Measurements from ENCODE around the gene MYH8. TPM values are rescaled to one million over a fixed set of nuclear protein-coding genes. Genes with fewer than 3 reads are reported as not detected.
A peak's percentile ranks its signal among the peaks of the same experiment; 100 is the strongest.

Gene MYH8
- total RNA-seq, 2 donors from 2014 or later: not detected

- no peak for DNase-seq (ENCODE audit: low spot score in 2 of 2)
- Mint-ChIP-seq H3K9me3 (peaks cover 4% of the 10 kb centered on the region in 2 donors), H3K36me3 (no peaks in the 10 kb centered on the region), H3K27ac (no peak overlapping the region)
- ATAC-seq: no peak
These were observed 25.1 kb downstream of the MYH8 start for GRCh38 chr17:10396524-10397163.

GRCh38 chr17:10394201-10394887, 27.4 kb downstream of the MYH8 start:
- DNase-seq (ENCODE audit: low spot score in 2 of 2) (no peak), ATAC-seq (peak in 1 of 2 donors; percentile 32)
- Mint-ChIP-seq H3K9me3 (peaks cover 0 to under 1% of the 10 kb centered on the region in 2 donors), H3K36me3 (no peaks in the 10 kb centered on the region), H3K27ac (no peak overlapping the region)

- Mint-ChIP-seq H3K9me3 (peaks cover 0 to 8% of the 10 kb centered on the region in 2 donors), H3K27ac (no peak overlapping the region), H3K36me3 (no peaks in the 10 kb centered on the region)
- ATAC-seq (no peak), DNase-seq (ENCODE audit: low spot score in 2 of 2) (no peak)
These were observed 28.9 kb downstream of the MYH8 start for GRCh38 chr17:10392880-10393279.

- Mint-ChIP-seq H3K36me3 (no peaks in the 10 kb centered on the region), H3K9me3 (peaks cover 0 to 8% of the 10 kb centered on the region in 2 donors), H3K27ac (no peak overlapping the region)
- no peak for ATAC-seq
- DNase-seq (ENCODE audit: low spot score in 2 of 2): no peak
These were observed 35.9 kb downstream of the MYH8 start for GRCh38 chr17:10385871-10386270.

- DNase-seq (ENCODE audit: low spot score in 2 of 2): no peak
- ATAC-seq: no peak
These were observed 37.6 kb downstream of the MYH8 start for GRCh38 chr17:10384175-10384574.

GRCh38 chr17:10380631-10381408, 40.9 kb downstream of the MYH8 start:
- no peaks in the 10 kb centered on the region for H3K36me3 Mint-ChIP-seq
- H3K27ac Mint-ChIP-seq: no peak overlapping the region
- H3K9me3 Mint-ChIP-seq: no peaks in the 10 kb centered on the region

More at GRCh38 chr17:10384175-10384574, 37.6 kb downstream of the MYH8 start:
- Mint-ChIP-seq H3K27ac (no peak overlapping the region), H3K9me3 (peaks cover 0 to 6% of the 10 kb centered on the region in 2 donors), H3K36me3 (no peaks in the 10 kb centered on the region)

GRCh38 chr17:10372906-10373305, 48.8 kb downstream of the MYH8 start, which contains the start of gene MYH13:
MYH13 (minus strand) TSS chr17:10373006; CDS start chr17:10364530, 8,476 bp downstream.
- DNase-seq (ENCODE audit: low spot score in 2 of 2) (no peak), ATAC-seq (no peak)
- Mint-ChIP-seq H3K27ac (no peak within 1 kb of the TSS), H3K9me3 (no peaks in the 10 kb centered on the region), H3K36me3 (no peaks in the 10 kb centered on the region)

More at GRCh38 chr17:10380631-10381408, 40.9 kb downstream of the MYH8 start:
- DNase-seq (ENCODE audit: low spot score in 2 of 2) (no peak), ATAC-seq (no peak)

GRCh38 chr17:10370016-10370608, 51.6 kb downstream of the MYH8 start:
- no peak for ATAC-seq
- Mint-ChIP-seq H3K27ac (no peak overlapping the region), H3K9me3 (no peaks in the 10 kb centered on the region), H3K36me3 (no peaks in the 10 kb centered on the region)
- DNase-seq (ENCODE audit: low spot score in 2 of 2): no peak

GRCh38 chr17:10369239-10369638, 52.5 kb downstream of the MYH8 start:
- ATAC-seq: no peak
- Mint-ChIP-seq H3K9me3 (no peaks in the 10 kb centered on the region), H3K36me3 (no peaks in the 10 kb centered on the region), H3K27ac (no peak overlapping the region)
- no peak for DNase-seq (ENCODE audit: low spot score in 2 of 2)

- Mint-ChIP-seq H3K27ac (no peak overlapping the region), H3K9me3 (no peaks in the 10 kb centered on the region), H3K36me3 (no peaks in the 10 kb centered on the region)
- DNase-seq (ENCODE audit: low spot score in 2 of 2) (no peak), ATAC-seq (no peak)
These were observed 53.2 kb downstream of the MYH8 start for GRCh38 chr17:10368561-10368960.

GRCh38 chr17:10360578-10360977, 61.2 kb downstream of the MYH8 start:
- H3K36me3 Mint-ChIP-seq: no peaks in the 10 kb centered on the region
- DNase-seq (ENCODE audit: low spot score in 2 of 2) (no peak), ATAC-seq (no peak)
- H3K9me3 Mint-ChIP-seq: no peaks in the 10 kb centered on the region
- H3K27ac Mint-ChIP-seq: no peak overlapping the region

- DNase-seq (ENCODE audit: low spot score in 2 of 2): peak in 1 of 2 donors; percentile 7
- Mint-ChIP-seq H3K9me3 (no peaks in the 10 kb centered on the region), H3K27ac (no peak overlapping the region), H3K36me3 (no peaks in the 10 kb centered on the region)
- ATAC-seq: peak in 1 of 2 donors; percentile 31
These were observed 64.0 kb downstream of the MYH8 start for GRCh38 chr17:10357768-10358167.

- ATAC-seq (no peak), DNase-seq (ENCODE audit: low spot score in 2 of 2) (no peak)
- H3K27ac Mint-ChIP-seq: no peak overlapping the region
- H3K9me3 Mint-ChIP-seq: peaks cover 0 to 3% of the 10 kb centered on the region in 2 donors
- no peaks in the 10 kb centered on the region for H3K36me3 Mint-ChIP-seq
These were observed 67.1 kb downstream of the MYH8 start for GRCh38 chr17:10354651-10355050.

- Mint-ChIP-seq H3K27ac (no peak overlapping the region), H3K9me3 (peaks cover 0 to 6% of the 10 kb centered on the region in 2 donors), H3K36me3 (no peaks in the 10 kb centered on the region)
- DNase-seq (ENCODE audit: low spot score in 2 of 2): no peak
- ATAC-seq: no peak
These were observed 68.9 kb downstream of the MYH8 start for GRCh38 chr17:10352893-10353292.

- no peak overlapping the region for H3K27ac Mint-ChIP-seq
- ATAC-seq (no peak), DNase-seq (ENCODE audit: low spot score in 2 of 2) (no peak)
- peaks cover 0 to 6% of the 10 kb centered on the region in 2 donors for H3K9me3 Mint-ChIP-seq
- no peaks in the 10 kb centered on the region for H3K36me3 Mint-ChIP-seq
These were observed 72.3 kb downstream of the MYH8 start for GRCh38 chr17:10349403-10349802.

- Mint-ChIP-seq H3K27ac (no peak overlapping the region), H3K36me3 (no peaks in the 10 kb centered on the region), H3K9me3 (peaks cover 0 to 3% of the 10 kb centered on the region in 2 donors)
- DNase-seq (ENCODE audit: low spot score in 2 of 2) (no peak), ATAC-seq (no peak)
These were observed 76.9 kb downstream of the MYH8 start for GRCh38 chr17:10344816-10345215.

Measured in activated naive CD4-positive, alpha-beta T cell treated with anti-CD3 and anti-CD28 coated beads, Interleukin-2, amount 50 U/mL, for 72 hours (primary cell).